Adrenal gland (tissue), 5 donors: ENCODE data around the gene ELOVL2.

Source experiments
- CTCF ChIP-seq, 6 experiments: fragments of 450-650 bp in 4 of 6; fragments of 200-600 bp in 2 of 6; sonication (generic) in 1 of 6; IDR thresholded peaks; 1 replicate in 5 of 6; 2 replicates in 1 of 6; pipeline versions ENCODE4 v1.5.1 to v1.8.0; 2016 to 2021; ENCODE audit warnings: antibody characterized with exemption in 6 of 6, mild to moderate bottlenecking in 2 of 6, moderate library complexity in 1 of 6
- POLR2A ChIP-seq, 2 donors: fragments of 450-650 bp; IDR thresholded peaks; one replicate each; pipeline ENCODE4 v1.6.1; 2017; ENCODE audit warnings: antibody characterized with exemption in 2 of 2, mild to moderate bottlenecking in 2 of 2, moderate library complexity in 1 of 2
- donor health status: DM: no; HTN: no; CAD: no.

- TF ChIP-seq CTCF (IDR thresholded peaks at IDR 0.05) (no peak), POLR2A (IDR thresholded peaks at IDR 0.05) (no peak)
Measured at GRCh38 chr6:10956776-10957175, 87.3 kb downstream of the ELOVL2 start.
